ENCODE measurements around the gene ATP13A5.

DNA sequence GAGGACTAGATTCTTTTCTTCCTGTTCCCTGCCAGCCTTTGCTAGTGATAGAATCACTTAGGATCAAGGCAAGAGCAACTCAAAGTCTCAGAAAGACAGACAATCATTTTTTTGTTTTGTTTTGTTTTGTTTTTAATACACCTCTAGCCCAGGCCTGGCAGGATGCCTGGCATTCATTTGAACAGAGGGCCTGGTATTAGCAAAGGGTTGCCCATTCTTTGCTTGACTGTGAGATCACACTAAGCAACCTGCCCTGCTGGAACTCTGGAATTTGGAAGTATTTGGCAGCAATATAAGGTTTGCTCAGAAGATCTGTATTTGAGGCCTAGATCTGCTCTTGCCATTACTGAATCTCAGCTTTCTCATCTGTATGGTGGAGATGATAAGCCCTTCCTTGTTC, 21.8 kb upstream of the ATP13A5 start:
- TF ChIP-seq, protein P1, sequence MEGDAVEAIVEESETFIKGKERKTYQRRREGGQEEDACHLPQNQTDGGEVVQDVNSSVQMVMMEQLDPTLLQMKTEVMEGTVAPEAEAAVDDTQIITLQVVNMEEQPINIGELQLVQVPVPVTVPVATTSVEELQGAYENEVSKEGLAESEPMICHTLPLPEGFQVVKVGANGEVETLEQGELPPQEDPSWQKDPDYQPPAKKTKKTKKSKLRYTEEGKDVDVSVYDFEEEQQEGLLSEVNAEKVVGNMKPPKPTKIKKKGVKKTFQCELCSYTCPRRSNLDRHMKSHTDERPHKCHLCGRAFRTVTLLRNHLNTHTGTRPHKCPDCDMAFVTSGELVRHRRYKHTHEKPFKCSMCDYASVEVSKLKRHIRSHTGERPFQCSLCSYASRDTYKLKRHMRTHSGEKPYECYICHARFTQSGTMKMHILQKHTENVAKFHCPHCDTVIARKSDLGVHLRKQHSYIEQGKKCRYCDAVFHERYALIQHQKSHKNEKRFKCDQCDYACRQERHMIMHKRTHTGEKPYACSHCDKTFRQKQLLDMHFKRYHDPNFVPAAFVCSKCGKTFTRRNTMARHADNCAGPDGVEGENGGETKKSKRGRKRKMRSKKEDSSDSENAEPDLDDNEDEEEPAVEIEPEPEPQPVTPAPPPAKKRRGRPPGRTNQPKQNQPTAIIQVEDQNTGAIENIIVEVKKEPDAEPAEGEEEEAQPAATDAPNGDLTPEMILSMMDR (IDR thresholded peaks at IDR 0.05) = no peak
- no peak for TF ChIP-seq POLR2AphosphoS5 (IDR thresholded peaks at IDR 0.05; ENCODE audit: low read depth, low read length)
- no peak for TF ChIP-seq SIN3A (IDR thresholded peaks at IDR 0.05; ENCODE audit: borderline replicate concordance, insufficient read depth, low read depth, low read length)
- TF ChIP-seq, protein P2, sequence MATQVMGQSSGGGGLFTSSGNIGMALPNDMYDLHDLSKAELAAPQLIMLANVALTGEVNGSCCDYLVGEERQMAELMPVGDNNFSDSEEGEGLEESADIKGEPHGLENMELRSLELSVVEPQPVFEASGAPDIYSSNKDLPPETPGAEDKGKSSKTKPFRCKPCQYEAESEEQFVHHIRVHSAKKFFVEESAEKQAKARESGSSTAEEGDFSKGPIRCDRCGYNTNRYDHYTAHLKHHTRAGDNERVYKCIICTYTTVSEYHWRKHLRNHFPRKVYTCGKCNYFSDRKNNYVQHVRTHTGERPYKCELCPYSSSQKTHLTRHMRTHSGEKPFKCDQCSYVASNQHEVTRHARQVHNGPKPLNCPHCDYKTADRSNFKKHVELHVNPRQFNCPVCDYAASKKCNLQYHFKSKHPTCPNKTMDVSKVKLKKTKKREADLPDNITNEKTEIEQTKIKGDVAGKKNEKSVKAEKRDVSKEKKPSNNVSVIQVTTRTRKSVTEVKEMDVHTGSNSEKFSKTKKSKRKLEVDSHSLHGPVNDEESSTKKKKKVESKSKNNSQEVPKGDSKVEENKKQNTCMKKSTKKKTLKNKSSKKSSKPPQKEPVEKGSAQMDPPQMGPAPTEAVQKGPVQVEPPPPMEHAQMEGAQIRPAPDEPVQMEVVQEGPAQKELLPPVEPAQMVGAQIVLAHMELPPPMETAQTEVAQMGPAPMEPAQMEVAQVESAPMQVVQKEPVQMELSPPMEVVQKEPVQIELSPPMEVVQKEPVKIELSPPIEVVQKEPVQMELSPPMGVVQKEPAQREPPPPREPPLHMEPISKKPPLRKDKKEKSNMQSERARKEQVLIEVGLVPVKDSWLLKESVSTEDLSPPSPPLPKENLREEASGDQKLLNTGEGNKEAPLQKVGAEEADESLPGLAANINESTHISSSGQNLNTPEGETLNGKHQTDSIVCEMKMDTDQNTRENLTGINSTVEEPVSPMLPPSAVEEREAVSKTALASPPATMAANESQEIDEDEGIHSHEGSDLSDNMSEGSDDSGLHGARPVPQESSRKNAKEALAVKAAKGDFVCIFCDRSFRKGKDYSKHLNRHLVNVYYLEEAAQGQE (IDR thresholded peaks at IDR 0.05; ENCODE audit: insufficient read depth in 1 of 2, low read depth in 2 of 2, low read length in 1 of 2) = no peak
- TF ChIP-seq TCF7L2 (IDR thresholded peaks at IDR 0.05; ENCODE audit: low read depth, low read length) = no peak

Data from Panc1 (cell line).